Gastroesophageal sphincter (tissue), 4 donors: ENCODE results near the gene TXLNA. TPM values are rescaled to one million over a fixed set of nuclear protein-coding genes. Genes with fewer than 3 reads are reported as not detected.
A peak's percentile ranks its signal among the peaks of the same experiment; 100 is the strongest.

Experiments used
- ATAC-seq: fragments of 150-250 bp; one replicate; pipeline ENCODE4 v1.9.1; 2016; ENCODE audit warnings: mild to moderate bottlenecking, moderate library complexity
- H3K27ac ChIP-seq, 4 donors: fragments of 200-600 bp; sonication (generic) in 3 of 4; 1 replicate in 3 of 4; 2 replicates in 1 of 4; pipeline ENCODE4 v1.5.1; 2016 to 2019
- H3K27me3 ChIP-seq: fragments of 200-600 bp; sonication (generic); one replicate; pipeline ENCODE4 v1.5.1; 2019
- H3K36me3 ChIP-seq, 2 donors: fragments of 200-600 bp; sonication (generic); one replicate each; pipeline ENCODE4 v1.5.1; 2019; ENCODE audit warnings: control low read depth in 1 of 2
- H3K4me1 ChIP-seq, 3 donors: fragments of 200-600 bp; sonication (generic); 1 replicate in 2 of 3; 2 replicates in 1 of 3; pipeline ENCODE4 v1.5.1; 2016 to 2019; ENCODE audit warnings: control low read depth in 2 of 3
- H3K4me3 ChIP-seq, 2 donors: fragments of 200-600 bp; sonication (generic); one replicate each; pipeline ENCODE4 v1.5.1; 2019; ENCODE audit warnings: mild to moderate bottlenecking in 1 of 2, moderate library complexity in 1 of 2
- H3K9me3 ChIP-seq, 3 donors: fragments of 200-600 bp; sonication (generic); one replicate each; pipeline ENCODE4 v1.5.1; 2017 to 2019; ENCODE audit warnings: control low read depth in 2 of 3
- CTCF ChIP-seq, 4 experiments: fragments of 200-600 bp in 2 of 4; fragments of 450-650 bp in 2 of 4; sonication (generic) in 1 of 4; IDR thresholded peaks; one replicate each; pipeline ENCODE4 v1.5.1; 2017 to 2019; ENCODE audit warnings: antibody characterized with exemption in 4 of 4, mild to moderate bottlenecking in 2 of 4, moderate library complexity in 2 of 4
- EP300 ChIP-seq: sonication (generic); formaldehyde crosslinking; IDR thresholded peaks from one replicate; pipeline ENCODE4 v1.6.1; 2017; ENCODE audit warnings: antibody characterized with exemption, mild to moderate bottlenecking
- POLR2A ChIP-seq, 2 donors: fragments of 450-650 bp; IDR thresholded peaks; one replicate each; pipeline ENCODE4 v1.6.1; 2017; ENCODE audit warnings: antibody characterized with exemption in 2 of 2, mild to moderate bottlenecking in 2 of 2, moderate library complexity in 1 of 2
- POLR2AphosphoS5 ChIP-seq: sonication (generic); formaldehyde crosslinking; IDR thresholded peaks from one replicate; pipeline ENCODE4 v1.6.1; 2017; ENCODE audit warnings: antibody characterized with exemption
- WGBS, 2 donors: methylation state at CpG; one replicate each; pipeline ENCODE4 v1.1.5; 2018; ENCODE audit warnings: low coverage in 1 of 2; 5-methylcytosine and 5-hydroxymethylcytosine counted together
- total RNA-seq, 4 donors: library from RNA; depleted of rRNA; stranded (reverse); fragments of >200 nt; gene quantifications; one replicate each; pipeline ENCODE4 v1.1.0, GENCODE V29; 2016

Gene TXLNA
- total RNA-seq, 4 donors from 2014 or later, result 44.7 to 86.6 (median 67.3) TPM

DNA sequence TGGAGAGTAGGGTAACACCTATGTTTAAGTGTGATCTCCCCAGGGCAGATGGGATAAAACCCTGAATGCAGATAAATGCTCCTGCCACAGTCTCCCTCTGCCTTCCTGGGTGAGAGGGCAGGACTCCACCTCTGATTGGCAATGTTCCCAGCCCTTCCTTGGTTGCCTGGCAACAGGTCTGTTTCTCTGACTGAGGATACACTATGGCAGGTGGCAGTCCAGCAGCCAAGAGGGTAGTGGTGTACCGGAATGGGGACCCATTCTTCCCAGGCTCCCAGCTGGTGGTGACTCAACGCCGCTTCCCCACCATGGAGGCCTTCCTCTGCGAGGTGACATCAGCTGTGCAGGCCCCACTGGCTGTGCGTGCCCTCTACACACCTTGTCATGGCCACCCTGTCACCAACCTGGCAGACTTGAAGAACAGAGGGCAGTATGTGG, 29.4 kb downstream of the TXLNA start, which contains the start of gene DCDC2B:
DCDC2B (plus strand) TSS at position 199 of the 438 bp plus-strand sequence; CDS start at position 204, 5 bp downstream.
- TF ChIP-seq POLR2A (IDR thresholded peaks at IDR 0.05) (no peak), EP300 (no peak), CTCF (IDR thresholded peaks at IDR 0.05) (no peak), POLR2AphosphoS5 (no peak)
- no peak within 1 kb of the TSS for H3K4me3 ChIP-seq
- peaks cover 0 to 15% of the 10 kb centered on the region in 2 donors for H3K36me3 ChIP-seq
- H3K9me3 ChIP-seq, result no peaks in the 10 kb centered on the region
- peaks cover 0 to 31% (median 12%) of the 10 kb centered on the region in 3 donors for H3K4me1 ChIP-seq
- 57% methylated on average over 5 of the region's 5 CpGs; no CpG with 5 or more reads in 1 of the 2 donors for WGBS, 2 donors
- no peak within 1 kb of the TSS for H3K27ac ChIP-seq
- no peaks in the 10 kb centered on the region for H3K27me3 ChIP-seq
- ATAC-seq, result no peak

GRCh38 chr1:32215629-32216480, 36.4 kb downstream of the TXLNA start:
- TF ChIP-seq POLR2AphosphoS5 (no peak), CTCF (IDR thresholded peaks at IDR 0.05) (peak in 3 of 4 experiments; percentile 46 to 72 (median 71)), POLR2A (IDR thresholded peaks at IDR 0.05) (no peak), EP300 (no peak)
- ATAC-seq, result peak; percentile 60
- H3K27ac ChIP-seq, result peak overlapping the region in 2 of 4 donors; percentile 8 to 23
- H3K27me3 ChIP-seq, result no peaks in the 10 kb centered on the region
- no peaks in the 10 kb centered on the region for H3K9me3 ChIP-seq
- H3K4me3 ChIP-seq, result no peak overlapping the region
- WGBS, 2 donors, result 20 to 60% methylated on average over 1 to 3 of the region's 10 CpGs
- peaks cover 0 to 78% of the 10 kb centered on the region in 2 donors for H3K36me3 ChIP-seq
- H3K4me1 ChIP-seq, result peaks cover 0 to 16% (median 2%) of the 10 kb centered on the region in 3 donors

GRCh38 chr1:32216566-32216965, 37.1 kb downstream of the TXLNA start:
- peak overlapping the region in 1 of 4 donors; percentile 23 for H3K27ac ChIP-seq
- H3K9me3 ChIP-seq, result no peaks in the 10 kb centered on the region
- H3K36me3 ChIP-seq, result peaks cover 0 to 78% of the 10 kb centered on the region in 2 donors
- ATAC-seq, result no peak
- no peaks in the 10 kb centered on the region for H3K27me3 ChIP-seq
- no CpG with 5 or more reads among the region's 5 CpGs for WGBS, 2 donors
- H3K4me3 ChIP-seq, result no peak overlapping the region
- H3K4me1 ChIP-seq, result peaks cover 0 to 23% (median 9%) of the 10 kb centered on the region in 3 donors
- TF ChIP-seq EP300, result no peak
- TF ChIP-seq CTCF (IDR thresholded peaks at IDR 0.05), result no peak
- no peak for TF ChIP-seq POLR2A (IDR thresholded peaks at IDR 0.05)
- no peak for TF ChIP-seq POLR2AphosphoS5

DNA sequence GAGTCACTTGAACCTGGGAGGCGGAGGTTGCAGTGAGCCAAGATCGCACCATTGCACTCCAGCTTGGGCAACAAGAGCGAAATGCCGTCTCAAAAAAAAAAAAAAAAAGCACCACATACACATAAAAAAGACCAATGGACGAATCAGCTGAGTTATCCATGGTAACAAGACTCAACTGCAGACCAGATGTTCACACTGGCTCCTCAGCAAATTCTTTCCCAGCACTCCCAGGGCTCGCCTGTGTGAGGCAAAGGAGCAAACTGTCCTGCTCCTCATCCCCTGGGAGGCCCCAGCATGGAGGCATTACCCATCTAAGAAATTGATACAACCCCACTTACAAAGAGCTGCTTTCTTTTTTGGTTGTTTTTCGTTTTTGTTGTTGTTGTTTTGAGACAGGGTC, 39.5 kb downstream of the TXLNA start:
- peaks cover 0 to 67% of the 10 kb centered on the region in 2 donors for H3K36me3 ChIP-seq

More for the DNA sequence above, 39.5 kb downstream of the TXLNA start:
- ATAC-seq, result no peak
- no peaks in the 10 kb centered on the region for H3K27me3 ChIP-seq
- H3K9me3 ChIP-seq, result no peaks in the 10 kb centered on the region
- 63 to 82% methylated on average over 2 to 6 of the region's 7 CpGs for WGBS, 2 donors
- H3K27ac ChIP-seq, result no peak overlapping the region
- TF ChIP-seq CTCF (IDR thresholded peaks at IDR 0.05) (no peak), EP300 (no peak), POLR2A (IDR thresholded peaks at IDR 0.05) (no peak), POLR2AphosphoS5 (no peak)
- H3K4me1 ChIP-seq, result peaks cover 6 to 39% (median 20%) of the 10 kb centered on the region in 3 donors
- H3K4me3 ChIP-seq, result no peak overlapping the region
